Muscle of arm (tissue), 12 donors: ENCODE data around the gene S100A7. TPM values are rescaled to one million over a fixed set of nuclear protein-coding genes. Genes with fewer than 3 reads are reported as not detected.
"Not testable (repeated sequence)": the region's sequence is repeated elsewhere in the genome, so short reads cannot be mapped to it uniquely, and the experiment has no call there.

ENCODE experiments used
- DNase-seq: peaks from one replicate; pipeline ENCODE4 v3.0.0-alpha.2; 2013
- polyA plus RNA-seq, 12 donors: library from polyadenylated mRNA; unstranded; fragments of 120-200 nt; gene quantifications; one replicate each; pipeline ENCODE4 v1.2.1, GENCODE V29; 2013; ENCODE audit not compliant: insufficient read length in 12 of 12

S100A7 gene
- polyA plus RNA-seq, 12 donors = not detected

GRCh38 chr1:153431002-153431401, 29.4 kb downstream of the S100A7 start:
- no peak for DNase-seq

- DNase-seq = no peak
These were observed 29.9 kb downstream of the S100A7 start for GRCh38 chr1:153430561-153430960.

GRCh38 chr1:153430166-153430553, 30.3 kb downstream of the S100A7 start:
- DNase-seq = no peak

GRCh38 chr1:153429266-153430165, 30.9 kb downstream of the S100A7 start:
- no peak for DNase-seq

- no peak for DNase-seq
These were observed 31.7 kb downstream of the S100A7 start for GRCh38 chr1:153428791-153429190.

GRCh38 chr1:153428073-153428638, 32.3 kb downstream of the S100A7 start:
- no peak for DNase-seq

GRCh38 chr1:153426809-153427208, 33.6 kb downstream of the S100A7 start:
- DNase-seq = no peak

- DNase-seq = peak; percentile 85
These were observed 37.9 kb downstream of the S100A7 start for GRCh38 chr1:153422450-153423068.

GRCh38 chr1:153420306-153420705, 40.1 kb downstream of the S100A7 start:
- DNase-seq = no peak

GRCh38 chr1:153419436-153419793, 41.0 kb downstream of the S100A7 start:
- DNase-seq = not testable (repeated sequence)

- not testable (repeated sequence) for DNase-seq
These were observed 41.6 kb downstream of the S100A7 start for GRCh38 chr1:153418758-153419435.

- DNase-seq = no peak
These were observed 43.1 kb downstream of the S100A7 start for GRCh38 chr1:153417136-153417888.

GRCh38 chr1:153415850-153416570, 44.4 kb downstream of the S100A7 start, which contains the start of gene S100A7A:
Gene S100A7A (plus strand): TSS chr1:153416520. CDS start chr1:153418083, 1,563 bp downstream.
- no peak for DNase-seq

GRCh38 chr1:153413961-153414360, 46.5 kb downstream of the S100A7 start:
- DNase-seq = not testable (repeated sequence)

Other genes starting within 250 kb of the S100A7 start
- gene PRR9, start 243.1 kb downstream of the S100A7 start, polyA plus RNA-seq = not detected
- gene LORICRIN, start 201.0 kb downstream of the S100A7 start, polyA plus RNA-seq = not detected
- 1 to 10 TPM in 1 of 12 donors, under 1 TPM in 2, not detected in 9; 0.90 to 2.2 (median 0.94) TPM for gene PGLYRP3, start 147.7 kb downstream of the S100A7 start, polyA plus RNA-seq
- 1 to 10 TPM in 3 of 12 donors, not detected in 9; 1.9 to 5.6 (median 1.9) TPM for gene PGLYRP4, start 111.8 kb downstream of the S100A7 start, polyA plus RNA-seq
- 100 to 1,000 TPM in 1 of 12 donors, 10 to 100 TPM in 10, not detected in 1; 10.3 to 200 (median 21.0) TPM for gene S100A9, start 102.8 kb downstream of the S100A7 start, polyA plus RNA-seq
- gene S100A12, start 85.0 kb downstream of the S100A7 start, polyA plus RNA-seq = 10 to 100 TPM in 1 of 12 donors, 1 to 10 TPM in 5, under 1 TPM in 4, not detected in 2; 0.53 to 14.5 (median 1.2) TPM
- 10 to 100 TPM in 6 of 12 donors, 1 to 10 TPM in 4, not detected in 2; 6.5 to 52.7 (median 11.1) TPM for gene S100A8, start 69.6 kb downstream of the S100A7 start, polyA plus RNA-seq
- not detected for gene S100A7A, start 44.1 kb downstream of the S100A7 start, polyA plus RNA-seq
- 100 to 1,000 TPM in 11 of 12 donors, not detected in 1; 152 to 697 (median 212) TPM for gene S100A6, start 75.3 kb upstream of the S100A7 start, polyA plus RNA-seq
- under 1 TPM in 4 of 12 donors, not detected in 8; 0.22 to 0.45 (median 0.37) TPM for gene S100A5, start 80.3 kb upstream of the S100A7 start, polyA plus RNA-seq
- 100 to 1,000 TPM in 11 of 12 donors, not detected in 1; 113 to 274 (median 192) TPM for gene S100A4, start 85.2 kb upstream of the S100A7 start, polyA plus RNA-seq
- gene S100A3, start 88.6 kb upstream of the S100A7 start, polyA plus RNA-seq = 1 to 10 TPM in 5 of 12 donors, under 1 TPM in 5, not detected in 2; 0.35 to 3.5 (median 1.00) TPM
- 10 to 100 TPM in 2 of 12 donors, 1 to 10 TPM in 7, under 1 TPM in 1, not detected in 2; 0.89 to 14.0 (median 1.8) TPM for gene S100A2, start 105.2 kb upstream of the S100A7 start, polyA plus RNA-seq
- gene S100A16, start 152.5 kb upstream of the S100A7 start, polyA plus RNA-seq = 100 to 1,000 TPM in 1 of 12 donors, 10 to 100 TPM in 10, not detected in 1; 44.8 to 115 (median 49.2) TPM
- gene S100A14, start 155.7 kb upstream of the S100A7 start, polyA plus RNA-seq = 100 to 1,000 TPM in 1 of 12 donors, 10 to 100 TPM in 3, 1 to 10 TPM in 1, under 1 TPM in 5, not detected in 2; 0.29 to 118 (median 0.99) TPM
- gene S100A13, start 166.9 kb upstream of the S100A7 start, polyA plus RNA-seq = 100 to 1,000 TPM in 1 of 12 donors, 10 to 100 TPM in 10, not detected in 1; 50.0 to 138 (median 67.6) TPM
- gene S100A1, start 167.8 kb upstream of the S100A7 start, polyA plus RNA-seq = 10 to 100 TPM in 4 of 12 donors, 1 to 10 TPM in 6, not detected in 2; 2.9 to 20.1 (median 7.0) TPM
- gene CHTOP, start 173.4 kb upstream of the S100A7 start, polyA plus RNA-seq = 100 to 1,000 TPM in 3 of 12 donors, 10 to 100 TPM in 8, not detected in 1; 80.0 to 120 (median 87.3) TPM
- gene SNAPIN, start 198.1 kb upstream of the S100A7 start, polyA plus RNA-seq = 10 to 100 TPM in 11 of 12 donors, not detected in 1; 31.5 to 54.8 (median 50.2) TPM
- 100 to 1,000 TPM in 11 of 12 donors, not detected in 1; 131 to 211 (median 169) TPM for gene ILF2, start 210.3 kb upstream of the S100A7 start, polyA plus RNA-seq
- gene NPR1, start 218.0 kb upstream of the S100A7 start, polyA plus RNA-seq = 10 to 100 TPM in 11 of 12 donors, not detected in 1; 12.0 to 16.5 (median 13.0) TPM